Measurements from ENCODE around the gene MAML2.
"Not testable (repeated sequence)": the region's sequence is repeated elsewhere in the genome, so short reads cannot be mapped to it uniquely, and the experiment has no call there.

Gene MAML2

GRCh38 chr11:96287822-96288439 lies 55.1 kb downstream of the MAML2 start:
- no CpG with 5 or more reads among the region's 6 CpGs for WGBS (ENCODE audit: extremely low coverage, insufficient coverage, low lambda C conversion rate)
- no peaks in the 10 kb centered on the region for H3K36me3 ChIP-seq (ENCODE audit: control insufficient read depth, insufficient read depth, low read length)
- no peaks in the 10 kb centered on the region for H3K27me3 ChIP-seq (ENCODE audit: insufficient read depth, low read length, poor library complexity)
- no peak overlapping the region for H3K18ac ChIP-seq (ENCODE audit: low read length)
- no peaks in the 10 kb centered on the region for H3K4me1 ChIP-seq (ENCODE audit: control insufficient read depth, low read depth, low read length)
- H3K79me2 ChIP-seq (ENCODE audit: control insufficient read depth, insufficient read depth, low read length): no peaks in the 10 kb centered on the region
- H3K27ac ChIP-seq (ENCODE audit: low read depth, low read length): no peak overlapping the region
- H4K8ac ChIP-seq (ENCODE audit: low read depth, low read length): no peak overlapping the region
- H2BK120ac ChIP-seq (ENCODE audit: low read depth, low read length): no peak overlapping the region
- no peak overlapping the region for H3K4me3 ChIP-seq (ENCODE audit: low read length)
- no peak overlapping the region for H2BK5ac ChIP-seq (ENCODE audit: low read length)
- H2AK5ac ChIP-seq (ENCODE audit: low read length): no peak overlapping the region
- no peak overlapping the region for H3K56ac ChIP-seq (ENCODE audit: low read length)
- no peaks in the 10 kb centered on the region for H3K79me1 ChIP-seq (ENCODE audit: low read length)
- no peak overlapping the region for H3K23ac ChIP-seq (ENCODE audit: low read length)
- no peak for DNase-seq
- H3K4me2 ChIP-seq (ENCODE audit: low read length): no peak overlapping the region
- no peak overlapping the region for H3K9ac ChIP-seq (ENCODE audit: low read length)
- H3K4ac ChIP-seq (ENCODE audit: low read depth, low read length): no peak overlapping the region
- H2BK15ac ChIP-seq (replicated peaks; ENCODE audit: low read depth): no peak overlapping the region
- no peak overlapping the region for H4K5ac ChIP-seq (ENCODE audit: low read length)

- H4K5ac ChIP-seq (ENCODE audit: low read length); H3K79me2 ChIP-seq (ENCODE audit: control insufficient read depth, insufficient read depth, low read length); H3K4me3 ChIP-seq (ENCODE audit: low read length); H3K56ac ChIP-seq (ENCODE audit: low read length); H3K4ac ChIP-seq (ENCODE audit: low read depth, low read length); H3K4me1 ChIP-seq (ENCODE audit: control insufficient read depth, low read depth, low read length); H2AK5ac ChIP-seq (ENCODE audit: low read length); H2BK120ac ChIP-seq (ENCODE audit: low read depth, low read length); H3K18ac ChIP-seq (ENCODE audit: low read length); H2BK5ac ChIP-seq (ENCODE audit: low read length); H3K27ac ChIP-seq (ENCODE audit: low read depth, low read length); H4K8ac ChIP-seq (ENCODE audit: low read depth, low read length); H3K9ac ChIP-seq (ENCODE audit: low read length); H2BK15ac ChIP-seq (replicated peaks; ENCODE audit: low read depth); DNase-seq; H3K27me3 ChIP-seq (ENCODE audit: insufficient read depth, low read length, poor library complexity); H3K23ac ChIP-seq (ENCODE audit: low read length); H3K36me3 ChIP-seq (ENCODE audit: control insufficient read depth, insufficient read depth, low read length); H3K79me1 ChIP-seq (ENCODE audit: low read length); H3K4me2 ChIP-seq (ENCODE audit: low read length): not testable (repeated sequence)
- WGBS (ENCODE audit: extremely low coverage, insufficient coverage, low lambda C conversion rate): no CpG with 5 or more reads among the region's 6 CpGs
Measured at GRCh38 chr11:96285985-96286384, 57.0 kb downstream of the MAML2 start.

- H3K56ac ChIP-seq (ENCODE audit: low read length): no peak overlapping the region
- no peak overlapping the region for H2BK5ac ChIP-seq (ENCODE audit: low read length)
- H2BK120ac ChIP-seq (ENCODE audit: low read depth, low read length): no peak overlapping the region
- H3K4me3 ChIP-seq (ENCODE audit: low read length): no peak overlapping the region
- H3K79me2 ChIP-seq (ENCODE audit: control insufficient read depth, insufficient read depth, low read length): no peaks in the 10 kb centered on the region
- no CpG with 5 or more reads among the region's 3 CpGs for WGBS (ENCODE audit: extremely low coverage, insufficient coverage, low lambda C conversion rate)
- H3K27me3 ChIP-seq (ENCODE audit: insufficient read depth, low read length, poor library complexity): no peaks in the 10 kb centered on the region
- H4K8ac ChIP-seq (ENCODE audit: low read depth, low read length): no peak overlapping the region
- no peak for DNase-seq
- no peak overlapping the region for H3K18ac ChIP-seq (ENCODE audit: low read length)
- H3K36me3 ChIP-seq (ENCODE audit: control insufficient read depth, insufficient read depth, low read length): no peaks in the 10 kb centered on the region
- H3K27ac ChIP-seq (ENCODE audit: low read depth, low read length): no peak overlapping the region
- H3K9ac ChIP-seq (ENCODE audit: low read length): no peak overlapping the region
- no peaks in the 10 kb centered on the region for H3K4me1 ChIP-seq (ENCODE audit: control insufficient read depth, low read depth, low read length)
- no peak overlapping the region for H2AK5ac ChIP-seq (ENCODE audit: low read length)
- no peak overlapping the region for H2BK15ac ChIP-seq (replicated peaks; ENCODE audit: low read depth)
- no peak overlapping the region for H3K23ac ChIP-seq (ENCODE audit: low read length)
- H3K4ac ChIP-seq (ENCODE audit: low read depth, low read length): no peak overlapping the region
- H4K5ac ChIP-seq (ENCODE audit: low read length): no peak overlapping the region
- no peak overlapping the region for H3K4me2 ChIP-seq (ENCODE audit: low read length)
- no peaks in the 10 kb centered on the region for H3K79me1 ChIP-seq (ENCODE audit: low read length)
Measured at GRCh38 chr11:96284917-96285316, 58.1 kb downstream of the MAML2 start.

- H2BK15ac ChIP-seq (replicated peaks; ENCODE audit: low read depth): no peak overlapping the region
- peaks cover 3% of the 10 kb centered on the region for H3K4me1 ChIP-seq (ENCODE audit: control insufficient read depth, low read depth, low read length)
- no peak overlapping the region for H3K23ac ChIP-seq (ENCODE audit: low read length)
- H3K56ac ChIP-seq (ENCODE audit: low read length): no peak overlapping the region
- H4K5ac ChIP-seq (ENCODE audit: low read length): no peak overlapping the region
- H2AK5ac ChIP-seq (ENCODE audit: low read length): no peak overlapping the region
- no peak overlapping the region for H3K4me3 ChIP-seq (ENCODE audit: low read length)
- H2BK5ac ChIP-seq (ENCODE audit: low read length): no peak overlapping the region
- H3K79me2 ChIP-seq (ENCODE audit: control insufficient read depth, insufficient read depth, low read length): no peaks in the 10 kb centered on the region
- no CpG with 5 or more reads among the region's 1 CpG for WGBS (ENCODE audit: extremely low coverage, insufficient coverage, low lambda C conversion rate)
- no peak overlapping the region for H4K8ac ChIP-seq (ENCODE audit: low read depth, low read length)
- H2BK120ac ChIP-seq (ENCODE audit: low read depth, low read length): no peak overlapping the region
- H3K27me3 ChIP-seq (ENCODE audit: insufficient read depth, low read length, poor library complexity): no peaks in the 10 kb centered on the region
- peak; percentile 56 for DNase-seq
- H3K4ac ChIP-seq (ENCODE audit: low read depth, low read length): no peak overlapping the region
- no peaks in the 10 kb centered on the region for H3K79me1 ChIP-seq (ENCODE audit: low read length)
- no peak overlapping the region for H3K9ac ChIP-seq (ENCODE audit: low read length)
- H3K27ac ChIP-seq (ENCODE audit: low read depth, low read length): no peak overlapping the region
- no peaks in the 10 kb centered on the region for H3K36me3 ChIP-seq (ENCODE audit: control insufficient read depth, insufficient read depth, low read length)
- no peak overlapping the region for H3K18ac ChIP-seq (ENCODE audit: low read length)
- H3K4me2 ChIP-seq (ENCODE audit: low read length): no peak overlapping the region
Measured at GRCh38 chr11:96284401-96284800, 58.6 kb downstream of the MAML2 start.

GRCh38 chr11:96282625-96283220 lies 60.3 kb downstream of the MAML2 start:
- Histone ChIP-seq H3K27ac (ENCODE audit: low read depth, low read length) (no peak overlapping the region), H3K18ac (ENCODE audit: low read length) (no peak overlapping the region), H3K79me2 (ENCODE audit: control insufficient read depth, insufficient read depth, low read length) (no peaks in the 10 kb centered on the region), H2BK120ac (ENCODE audit: low read depth, low read length) (no peak overlapping the region), H3K9ac (ENCODE audit: low read length) (no peak overlapping the region), H3K27me3 (ENCODE audit: insufficient read depth, low read length, poor library complexity) (no peaks in the 10 kb centered on the region), H3K4me1 (ENCODE audit: control insufficient read depth, low read depth, low read length) (peaks cover 10% of the 10 kb centered on the region), H3K79me1 (ENCODE audit: low read length) (no peaks in the 10 kb centered on the region), H3K56ac (ENCODE audit: low read length) (no peak overlapping the region), H4K8ac (ENCODE audit: low read depth, low read length) (no peak overlapping the region), H2BK15ac (replicated peaks; ENCODE audit: low read depth) (no peak overlapping the region), H3K4me2 (ENCODE audit: low read length) (no peak overlapping the region), H4K5ac (ENCODE audit: low read length) (no peak overlapping the region), H3K23ac (ENCODE audit: low read length) (no peak overlapping the region), H2AK5ac (ENCODE audit: low read length) (no peak overlapping the region), H3K4ac (ENCODE audit: low read depth, low read length) (no peak overlapping the region), H2BK5ac (ENCODE audit: low read length) (no peak overlapping the region), H3K4me3 (ENCODE audit: low read length) (no peak overlapping the region), H3K36me3 (ENCODE audit: control insufficient read depth, insufficient read depth, low read length) (no peaks in the 10 kb centered on the region)
- DNase-seq: no peak
- no CpG with 5 or more reads among the region's 2 CpGs for WGBS (ENCODE audit: extremely low coverage, insufficient coverage, low lambda C conversion rate)

GRCh38 chr11:96280444-96280843 lies 62.6 kb downstream of the MAML2 start:
- no peak overlapping the region for H2AK5ac ChIP-seq (ENCODE audit: low read length)
- WGBS (ENCODE audit: extremely low coverage, insufficient coverage, low lambda C conversion rate): no CpG with 5 or more reads among the region's 1 CpG

More at GRCh38 chr11:96280444-96280843, 62.6 kb downstream of the MAML2 start:
- no peak overlapping the region for H3K9ac ChIP-seq (ENCODE audit: low read length)
- no peaks in the 10 kb centered on the region for H3K79me1 ChIP-seq (ENCODE audit: low read length)
- no peak overlapping the region for H4K8ac ChIP-seq (ENCODE audit: low read depth, low read length)
- no peaks in the 10 kb centered on the region for H3K36me3 ChIP-seq (ENCODE audit: control insufficient read depth, insufficient read depth, low read length)
- no peak overlapping the region for H3K56ac ChIP-seq (ENCODE audit: low read length)
- no peak overlapping the region for H3K4me2 ChIP-seq (ENCODE audit: low read length)
- no peak overlapping the region for H2BK15ac ChIP-seq (replicated peaks; ENCODE audit: low read depth)
- no peaks in the 10 kb centered on the region for H3K27me3 ChIP-seq (ENCODE audit: insufficient read depth, low read length, poor library complexity)
- H3K4ac ChIP-seq (ENCODE audit: low read depth, low read length): no peak overlapping the region
- H3K27ac ChIP-seq (ENCODE audit: low read depth, low read length): no peak overlapping the region
- H3K4me3 ChIP-seq (ENCODE audit: low read length): no peak overlapping the region
- no peak overlapping the region for H4K5ac ChIP-seq (ENCODE audit: low read length)
- no peak overlapping the region for H2BK120ac ChIP-seq (ENCODE audit: low read depth, low read length)
- no peak overlapping the region for H2BK5ac ChIP-seq (ENCODE audit: low read length)
- no peaks in the 10 kb centered on the region for H3K79me2 ChIP-seq (ENCODE audit: control insufficient read depth, insufficient read depth, low read length)
- DNase-seq: no peak
- no peak overlapping the region for H3K18ac ChIP-seq (ENCODE audit: low read length)
- H3K4me1 ChIP-seq (ENCODE audit: control insufficient read depth, low read depth, low read length): peaks cover 10% of the 10 kb centered on the region
- no peak overlapping the region for H3K23ac ChIP-seq (ENCODE audit: low read length)
